Activated CD4-positive, alpha-beta T cell treated with anti-CD3 and anti-CD28 coated beads, Interleukin-2, amount 50 U/mL, for 1 hour (primary cell): ENCODE measurements around the gene SLC25A6.
"Not testable (repeated sequence)": the region's sequence is repeated elsewhere in the genome, so short reads cannot be mapped to it uniquely, and the experiment has no call there.

Experiments used
- DNase-seq: peaks from one replicate; pipeline ENCODE4 v3.0.0-alpha.2; 2020

SLC25A6 gene

DNA sequence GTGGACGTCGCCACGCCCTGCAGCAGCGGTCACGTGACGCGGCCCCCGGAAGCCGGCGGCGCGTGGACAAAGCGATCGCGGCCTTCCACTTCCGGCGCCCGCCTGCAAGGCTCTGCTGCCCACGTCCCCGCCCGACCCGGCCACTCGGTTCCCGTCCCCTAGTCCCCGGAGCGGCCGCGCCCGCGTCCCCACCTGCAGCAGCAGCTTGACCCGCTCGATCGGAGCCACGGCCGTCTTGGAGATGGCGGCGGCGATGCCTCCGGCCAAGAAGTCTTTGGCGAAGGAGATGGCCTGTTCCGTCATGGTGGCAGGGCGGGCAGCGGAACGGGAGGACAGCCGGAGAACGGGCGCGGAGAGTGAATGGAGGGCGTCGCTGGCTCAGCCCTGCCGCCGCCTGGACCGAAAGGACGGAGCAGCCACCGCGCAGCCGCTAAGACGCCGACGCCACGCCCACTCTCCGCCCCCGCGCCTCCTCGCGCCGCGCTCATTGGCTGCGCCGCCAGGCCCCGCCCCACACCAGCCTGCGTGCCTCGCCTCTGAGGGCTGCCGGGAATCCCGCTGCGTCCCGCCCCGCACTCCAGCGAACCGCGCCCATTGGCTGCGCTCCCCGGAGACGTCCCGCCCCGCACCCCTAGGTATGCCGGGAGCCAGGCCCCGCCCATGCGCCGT is at the start of gene SLC25A6:
Gene SLC25A6, minus strand, starts transcription at position 407 of the 669 bp plus-strand sequence. Its CDS starts 104 bp downstream, at position 303.
- DNase-seq: peak; percentile 99

DNA sequence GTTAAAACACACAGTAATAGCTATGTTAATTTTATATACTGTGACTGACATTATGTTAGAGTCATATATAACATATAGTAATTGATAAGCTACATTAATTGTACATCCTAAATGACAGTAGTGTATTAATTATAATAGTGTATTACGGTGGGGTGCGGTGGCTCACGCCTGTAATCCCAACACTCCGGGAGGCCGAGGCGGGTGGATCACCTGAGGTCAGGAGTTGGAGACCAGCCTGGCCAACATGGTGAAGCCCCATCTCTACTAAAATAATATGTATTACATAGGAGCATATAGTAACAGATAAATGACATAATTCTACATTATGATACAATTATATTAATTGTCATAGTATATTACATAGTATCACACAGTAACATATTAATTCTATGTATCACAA is 48.6 kb upstream of the SLC25A6 start:
- DNase-seq: no peak

DNA sequence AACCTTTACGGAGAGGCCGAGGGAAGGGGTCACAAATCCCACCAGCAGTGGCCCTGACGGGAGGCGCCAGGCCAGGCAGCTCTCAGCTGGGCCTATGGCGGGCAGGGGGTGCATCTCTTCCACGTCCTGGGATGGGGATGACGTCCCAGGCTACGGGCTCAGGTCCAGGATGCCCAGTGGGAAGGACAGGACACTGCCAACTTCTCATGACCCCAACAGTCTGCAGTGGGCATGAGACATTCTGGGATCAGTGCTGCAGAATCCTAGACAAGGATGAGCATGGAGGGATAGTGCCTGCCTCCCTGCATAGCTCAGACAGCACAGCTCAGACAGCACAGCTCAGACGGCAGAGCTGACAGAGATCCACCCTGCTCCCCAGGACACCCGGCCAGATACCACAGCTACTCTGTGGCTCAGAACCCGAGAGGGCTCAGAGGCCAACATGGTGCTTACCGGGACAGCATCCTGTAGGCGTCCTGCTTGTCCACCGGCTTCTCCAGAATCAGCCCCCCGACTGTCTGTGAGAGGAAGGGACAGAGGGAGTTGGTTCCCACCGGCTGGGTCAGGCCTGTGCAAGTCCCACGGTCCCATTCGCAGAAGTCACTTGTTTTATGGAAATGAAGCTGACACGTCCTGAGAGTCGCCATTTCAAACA is 43.5 kb upstream of the SLC25A6 start:
- DNase-seq: no peak

DNA sequence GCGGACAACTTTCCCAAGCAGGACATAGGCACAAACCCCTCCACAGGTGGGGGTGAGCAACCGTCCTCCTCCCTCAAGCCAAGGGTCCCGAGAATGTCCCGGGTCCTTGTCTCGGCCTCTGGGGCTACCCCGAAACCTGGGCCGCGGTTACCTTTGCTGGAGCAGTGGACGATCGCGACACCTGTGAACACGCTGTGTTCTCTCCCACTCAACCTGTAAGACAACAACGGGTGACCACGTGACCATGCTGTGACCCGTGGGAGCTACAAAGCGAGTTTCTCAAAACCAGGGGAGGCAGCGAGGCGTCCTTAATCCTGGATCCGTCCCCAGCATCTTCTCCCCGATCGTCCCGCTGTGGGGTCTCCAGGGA is 42.9 kb upstream of the SLC25A6 start:
- DNase-seq: no peak

DNA sequence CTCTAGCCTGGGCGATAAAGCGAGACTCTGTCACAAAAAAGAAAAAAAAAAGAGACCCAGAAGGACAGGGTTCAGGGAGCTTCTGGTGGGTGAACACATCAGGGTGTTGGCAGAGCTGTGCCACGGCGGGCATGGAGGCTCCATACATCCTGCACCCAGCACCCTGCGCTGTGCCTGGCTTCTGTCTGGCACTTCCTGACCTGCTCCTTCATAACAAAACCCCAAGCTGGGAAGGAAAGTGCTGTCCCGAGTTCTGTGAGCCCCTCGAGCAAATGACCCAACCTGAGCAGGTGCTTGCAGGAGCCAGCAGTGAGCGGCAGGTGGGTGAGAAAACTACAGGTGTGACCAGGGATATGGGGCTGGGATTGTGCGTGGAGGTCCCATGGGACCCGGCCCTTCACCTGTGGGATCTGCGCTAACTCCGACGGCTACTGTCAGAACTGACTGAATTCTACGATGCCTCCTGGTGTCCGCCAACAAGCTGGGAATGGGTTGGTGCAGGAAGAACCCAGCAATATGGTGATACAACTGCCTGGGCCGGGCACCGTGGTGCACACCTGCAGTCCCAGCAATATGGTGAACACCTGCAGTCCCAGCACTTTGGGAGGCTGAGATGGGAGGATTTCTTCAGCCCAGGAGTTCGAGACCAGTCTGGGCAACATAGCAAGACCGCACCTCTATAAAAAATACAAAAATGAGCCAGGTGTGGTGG is 41.9 kb upstream of the SLC25A6 start:
- DNase-seq: no peak

DNA sequence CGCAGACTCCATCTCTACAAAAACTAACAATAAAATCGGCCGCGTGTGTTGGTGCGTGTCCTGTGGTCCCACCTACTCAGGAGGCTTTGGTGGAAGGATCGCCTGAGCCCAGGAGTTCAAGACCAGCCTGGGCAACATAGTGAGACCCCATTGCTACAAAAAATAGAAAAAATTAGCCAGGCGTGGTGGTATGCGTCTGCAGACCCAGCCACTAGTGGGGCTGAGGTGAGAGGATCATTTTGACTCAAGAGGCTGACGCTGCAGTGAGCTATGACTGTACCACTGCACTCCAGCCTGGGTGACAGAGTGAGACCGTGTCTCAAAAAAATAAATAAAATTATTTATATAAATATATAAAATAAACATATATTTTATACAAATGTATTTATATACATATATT is 38.5 kb upstream of the SLC25A6 start:
- no peak for DNase-seq

DNA sequence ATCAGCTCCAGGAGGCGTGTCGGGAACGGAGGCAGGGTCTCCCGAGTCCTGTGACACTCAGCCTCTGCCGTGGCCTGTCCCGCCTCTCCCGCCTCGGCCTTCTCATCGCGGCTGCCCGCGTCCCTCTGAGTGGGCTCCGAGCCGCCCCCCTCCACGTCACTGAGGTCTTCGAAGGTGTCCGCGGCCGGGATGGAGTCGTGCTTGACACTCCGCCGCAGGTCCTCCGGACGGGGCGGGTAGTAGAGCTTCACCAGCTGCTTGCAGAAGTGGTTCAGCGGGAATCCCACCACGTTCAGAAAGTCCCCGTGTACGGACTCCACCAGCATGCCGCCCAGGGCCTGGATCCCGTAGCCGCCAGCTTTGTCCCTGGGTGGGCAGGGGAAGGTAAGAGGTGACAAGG is 35.8 kb upstream of the SLC25A6 start:
- no peak for DNase-seq

- DNase-seq: not testable (repeated sequence)
These were observed 34.4 kb upstream of the SLC25A6 start for GRCh38 chrX:1426321-1426720.

DNA sequence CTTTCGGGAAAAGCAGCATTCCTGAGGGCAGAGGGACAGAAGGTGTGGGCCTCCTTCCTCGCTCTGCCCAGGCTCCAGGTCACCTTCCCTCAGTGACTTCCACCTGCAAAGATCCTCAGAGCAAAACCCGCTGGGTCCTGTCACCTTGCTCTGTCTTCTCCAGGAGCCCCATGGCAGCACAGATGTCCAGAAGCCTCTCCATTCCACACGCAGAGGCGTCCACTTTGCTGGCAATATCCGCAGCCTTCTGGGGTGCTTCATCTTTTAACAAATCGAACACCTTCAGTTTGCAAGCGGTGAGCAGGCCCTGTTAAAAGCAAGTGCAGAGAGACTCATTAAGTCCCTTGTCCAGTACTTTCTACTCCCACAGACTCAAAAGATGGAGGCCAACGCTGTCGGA is 33.5 kb upstream of the SLC25A6 start:
- no peak for DNase-seq

DNA sequence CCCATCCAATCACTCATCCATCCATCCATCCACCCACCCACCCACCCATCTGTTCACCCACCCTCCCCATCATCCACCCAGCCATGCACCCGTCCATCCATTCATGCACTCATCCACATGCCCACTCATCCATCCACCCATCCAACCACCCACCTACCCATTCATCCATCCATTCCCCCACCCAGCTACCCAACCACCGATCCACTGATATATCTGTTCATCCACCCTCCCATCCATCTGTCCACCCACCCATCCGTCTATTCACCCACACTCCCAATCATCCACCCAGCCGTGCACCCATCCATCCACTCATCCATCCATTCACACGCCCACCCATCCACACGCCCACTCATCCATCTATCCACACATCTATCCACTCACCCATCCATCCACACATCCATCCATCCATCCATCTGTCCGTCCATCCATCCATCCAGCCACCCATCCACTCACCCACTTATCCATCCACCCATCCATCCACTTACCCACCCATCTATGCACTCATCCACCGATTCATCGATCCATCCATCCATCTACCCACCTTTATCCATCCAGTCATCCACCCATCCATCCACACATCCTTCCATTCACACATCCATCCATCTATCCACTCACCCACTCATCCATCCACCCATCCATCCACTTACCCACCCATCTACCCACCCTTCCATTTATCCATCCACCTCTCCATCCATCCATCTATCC is 32.4 kb upstream of the SLC25A6 start:
- DNase-seq: no peak

GRCh38 chrX:1423215-1423614 is 31.3 kb upstream of the SLC25A6 start:
- no peak for DNase-seq

DNA sequence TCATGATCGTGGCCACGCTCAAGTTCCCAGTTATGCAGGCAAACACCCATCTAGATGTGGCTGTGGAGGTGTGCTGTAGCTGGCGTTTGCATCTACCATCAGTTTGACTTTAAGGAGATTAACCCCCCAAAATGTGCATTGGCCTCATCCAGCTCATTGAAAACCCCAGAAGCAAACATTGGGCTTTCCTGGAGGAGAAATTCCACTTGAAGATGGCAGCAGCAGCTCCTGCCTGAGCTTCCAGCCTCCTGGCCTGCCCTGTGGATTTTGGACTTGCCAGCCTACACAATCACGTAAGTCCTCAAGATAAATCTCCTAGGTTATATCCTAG is 30.2 kb upstream of the SLC25A6 start:
- DNase-seq: no peak

DNA sequence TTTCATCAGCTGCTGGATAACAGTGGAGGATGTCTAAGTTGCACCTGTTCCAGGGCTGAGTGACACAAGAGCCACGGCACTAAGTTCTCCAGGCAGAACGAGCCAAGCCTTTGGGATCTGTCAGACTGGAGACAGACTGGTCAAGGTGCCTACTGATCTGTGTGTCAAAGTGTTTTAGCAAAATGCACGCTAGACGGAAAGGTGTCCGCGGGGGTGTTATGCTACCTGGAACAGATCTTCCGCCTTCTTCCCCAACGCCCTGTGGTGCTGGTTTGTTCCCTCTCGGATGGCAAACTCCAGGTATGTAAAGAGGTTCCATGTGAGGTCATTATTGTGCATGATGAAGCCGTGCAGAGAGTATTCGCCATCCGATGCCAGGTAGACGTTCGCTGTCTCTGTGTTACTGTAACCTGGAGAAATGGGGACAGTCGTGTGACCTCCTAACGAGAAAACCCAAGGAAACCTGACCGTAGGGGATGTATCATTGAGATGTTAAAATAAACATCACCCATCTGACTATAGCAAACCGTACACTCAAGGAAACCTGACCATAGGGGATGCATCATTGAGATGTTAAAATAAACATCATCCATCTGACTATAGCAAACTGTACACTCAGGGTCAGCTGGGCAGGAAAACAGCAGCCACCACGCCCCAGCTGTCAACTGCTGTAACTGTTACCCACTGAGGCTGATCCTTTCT is 29.7 kb upstream of the SLC25A6 start:
- no peak for DNase-seq

- DNase-seq: no peak
These were observed 28.5 kb upstream of the SLC25A6 start for GRCh38 chrX:1420371-1420770.

GRCh38 chrX:1419545-1420355 is 27.8 kb upstream of the SLC25A6 start:
- no peak for DNase-seq

GRCh38 chrX:1418901-1419544 is 27.1 kb upstream of the SLC25A6 start:
- DNase-seq: no peak

DNA sequence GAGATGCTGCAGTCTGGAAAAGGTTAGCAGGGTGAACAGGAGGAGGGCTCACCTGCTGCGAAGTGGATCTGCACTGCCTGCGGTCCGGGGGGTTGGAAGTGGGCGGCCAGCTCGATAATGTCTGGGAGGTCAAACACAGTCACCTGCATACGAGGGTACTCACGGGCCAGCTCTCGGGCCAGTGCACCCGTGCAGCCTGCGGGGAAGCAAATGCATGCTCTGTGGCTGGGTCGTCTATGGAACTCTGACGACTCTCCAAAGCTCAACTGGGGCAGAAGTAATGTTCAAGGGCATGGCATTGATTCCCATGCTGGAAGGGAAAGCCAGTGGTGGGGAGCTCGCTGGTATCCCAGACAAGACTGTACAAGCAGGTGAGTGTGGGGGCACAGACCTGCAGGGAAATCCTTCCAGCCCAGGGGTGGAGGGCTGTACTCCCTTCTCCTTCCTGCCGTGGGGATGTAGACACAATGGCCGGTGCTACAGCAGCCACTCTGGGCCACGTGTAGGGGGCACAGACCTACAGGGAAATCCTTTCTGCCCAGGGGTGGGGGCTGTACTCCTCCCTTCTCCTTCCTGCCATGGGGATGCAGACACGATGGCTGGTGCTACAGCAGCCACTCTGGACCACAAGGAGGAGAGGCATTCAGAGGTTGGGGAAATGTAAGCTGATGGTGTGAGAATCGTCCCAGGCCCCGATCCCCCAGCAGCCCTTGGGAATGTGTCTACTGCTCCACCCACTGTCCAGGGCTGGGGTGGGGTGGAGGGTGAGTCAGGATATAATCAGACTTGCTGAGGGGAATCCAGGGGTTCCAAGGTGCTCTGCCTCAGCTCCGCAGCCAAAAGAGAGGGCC is 26.2 kb upstream of the SLC25A6 start:
- DNase-seq: no peak

GRCh38 chrX:1416965-1417760 is 25.2 kb upstream of the SLC25A6 start:
- no peak for DNase-seq

DNA sequence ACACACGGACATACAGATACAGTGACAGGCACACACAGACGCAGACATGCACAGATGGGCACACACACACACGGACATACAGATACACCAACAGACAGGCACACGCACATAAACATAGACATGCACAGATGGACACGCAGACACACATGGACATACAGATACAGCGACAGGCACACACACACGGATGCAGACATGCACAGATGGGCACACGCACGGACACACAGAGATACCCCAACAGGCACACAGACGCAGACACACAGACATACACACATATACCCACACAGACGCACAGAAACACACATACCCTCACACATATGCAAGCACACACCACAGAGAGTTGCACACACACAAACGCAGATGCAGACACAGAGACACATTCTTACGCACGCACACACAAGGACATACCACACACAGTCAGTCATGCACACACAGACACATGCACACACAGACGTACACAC is 24.4 kb upstream of the SLC25A6 start:
- DNase-seq: no peak
